GM13977 (cell line): ENCODE results near the gene ETV2.
"Not testable (repeated sequence)": the region's sequence is repeated elsewhere in the genome, so short reads cannot be mapped to it uniquely, and the experiment has no call there.

ENCODE experiments used
- DNase-seq: peaks from one replicate; pipeline ENCODE4 v3.0.0; 2012; ENCODE audit warnings: low spot score
- in situ Hi-C: fragments of 300-500 bp; cut with MboI; formaldehyde crosslinking; loops from one replicate; pipeline ENCODE4 v1.12.0; 2022; ENCODE audit warnings: low sequenced_read_pairs, low pct_unique_long_range_greater_than_20kb, mixed read lengths, inconsistent platforms; ENCODE audit not compliant: unreplicated experiment
- TF ChIP-seq, protein P1 (sequence below): IDR thresholded peaks from 2 replicates; pipeline ENCODE4 v1.5.1; 2012; ENCODE audit warnings: mild to moderate bottlenecking, control low read depth; ENCODE audit not compliant: insufficient read depth; ENCODE audit errors: extremely low read depth, missing control alignments

Gene ETV2

GRCh38 chr19:35641515-35642151 is at the start of gene ETV2:
ETV2 (plus strand) TSS chr19:35641745; CDS start chr19:35642461, 716 bp downstream.
- TF ChIP-seq, protein P1, sequence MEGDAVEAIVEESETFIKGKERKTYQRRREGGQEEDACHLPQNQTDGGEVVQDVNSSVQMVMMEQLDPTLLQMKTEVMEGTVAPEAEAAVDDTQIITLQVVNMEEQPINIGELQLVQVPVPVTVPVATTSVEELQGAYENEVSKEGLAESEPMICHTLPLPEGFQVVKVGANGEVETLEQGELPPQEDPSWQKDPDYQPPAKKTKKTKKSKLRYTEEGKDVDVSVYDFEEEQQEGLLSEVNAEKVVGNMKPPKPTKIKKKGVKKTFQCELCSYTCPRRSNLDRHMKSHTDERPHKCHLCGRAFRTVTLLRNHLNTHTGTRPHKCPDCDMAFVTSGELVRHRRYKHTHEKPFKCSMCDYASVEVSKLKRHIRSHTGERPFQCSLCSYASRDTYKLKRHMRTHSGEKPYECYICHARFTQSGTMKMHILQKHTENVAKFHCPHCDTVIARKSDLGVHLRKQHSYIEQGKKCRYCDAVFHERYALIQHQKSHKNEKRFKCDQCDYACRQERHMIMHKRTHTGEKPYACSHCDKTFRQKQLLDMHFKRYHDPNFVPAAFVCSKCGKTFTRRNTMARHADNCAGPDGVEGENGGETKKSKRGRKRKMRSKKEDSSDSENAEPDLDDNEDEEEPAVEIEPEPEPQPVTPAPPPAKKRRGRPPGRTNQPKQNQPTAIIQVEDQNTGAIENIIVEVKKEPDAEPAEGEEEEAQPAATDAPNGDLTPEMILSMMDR: no peak
- in situ Hi-C loops: no loop called here
- peak; percentile 72 for DNase-seq

GRCh38 chr19:35592226-35592625 is 49.3 kb upstream of the ETV2 start:
- peak; percentile 72 for DNase-seq
- in situ Hi-C loops: no loop called here
- TF ChIP-seq, protein P1: peak; percentile 71

DNA sequence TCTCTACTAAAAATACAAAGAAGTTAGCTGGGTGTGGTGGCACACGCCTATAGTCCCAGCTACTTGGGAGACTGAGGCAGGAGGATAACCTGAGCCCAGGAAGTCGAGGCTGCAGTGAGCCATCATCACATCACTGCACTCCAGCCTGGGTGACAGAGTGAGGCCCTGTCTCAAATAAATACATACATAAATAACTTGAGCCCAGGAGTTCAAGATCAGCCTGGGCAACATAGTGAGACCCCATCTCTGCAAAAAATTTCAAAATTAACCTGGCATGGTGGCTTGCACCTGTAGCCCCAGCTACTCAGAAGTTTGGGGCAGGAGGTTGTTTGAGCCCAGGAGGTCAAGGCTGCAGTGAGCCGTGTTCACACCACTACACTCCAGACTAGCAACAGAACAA is 46.5 kb upstream of the ETV2 start:
- DNase-seq, in situ Hi-C loops: not testable (repeated sequence)

GRCh38 chr19:35595928-35596327 is 45.6 kb upstream of the ETV2 start:
- TF ChIP-seq, protein P1: no peak
- DNase-seq: no peak
- in situ Hi-C loops: no loop called here

- TF ChIP-seq, protein P1: no peak
- peak; percentile 82 for DNase-seq
- in situ Hi-C loops: no loop called here
Observed at GRCh38 chr19:35596366-35596999, 45.1 kb upstream of the ETV2 start.

- no peak for DNase-seq
- TF ChIP-seq, protein P1: no peak
- in situ Hi-C loops: no loop called here
Observed at GRCh38 chr19:35601971-35602370, 39.6 kb upstream of the ETV2 start.

DNA sequence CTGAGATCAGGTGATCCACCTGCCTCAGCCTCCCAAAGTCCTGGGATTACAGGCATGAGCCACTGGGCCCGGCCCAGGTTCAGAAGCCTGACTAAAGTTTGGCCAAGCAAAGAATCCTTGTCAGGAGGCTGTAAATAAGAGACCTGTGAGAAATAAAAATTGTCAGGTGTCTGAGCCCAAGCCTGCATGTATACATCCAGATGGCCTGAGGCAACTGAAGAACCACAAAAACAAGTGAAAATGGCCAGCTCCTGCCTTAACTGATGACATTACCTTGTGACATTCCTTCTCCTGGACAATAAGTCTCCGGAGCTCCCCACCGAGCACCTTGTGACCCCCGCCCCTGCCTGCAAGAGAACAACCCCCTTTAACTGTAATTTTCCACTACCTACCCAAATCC is 37.1 kb upstream of the ETV2 start:
- DNase-seq, in situ Hi-C loops: not testable (repeated sequence)

GRCh38 chr19:35607170-35607569 is 34.4 kb upstream of the ETV2 start:
- in situ Hi-C loops, DNase-seq: not testable (repeated sequence)
